Measurements from ENCODE around the gene FGD3.

The FGD3 gene

GRCh38 chr9:93030642-93031628 lies 83.6 kb downstream of the FGD3 start:
- no peak overlapping the region for H3K4me3 ChIP-seq (ENCODE audit: low read depth, low read length)

GRCh38 chr9:93031629-93032430 lies 84.5 kb downstream of the FGD3 start:
- no peak overlapping the region for H3K4me3 ChIP-seq (ENCODE audit: low read depth, low read length)

- no peak overlapping the region for H3K4me3 ChIP-seq (ENCODE audit: low read depth, low read length)
Observed at GRCh38 chr9:93032545-93032944, 85.2 kb downstream of the FGD3 start.

- H3K4me3 ChIP-seq (ENCODE audit: low read depth, low read length): no peak overlapping the region
Observed at GRCh38 chr9:93033531-93033930, 86.2 kb downstream of the FGD3 start.

GRCh38 chr9:93035106-93035660 lies 87.9 kb downstream of the FGD3 start:
- H3K4me3 ChIP-seq (ENCODE audit: low read depth, low read length): no peak overlapping the region

GRCh38 chr9:93035821-93036351 lies 88.6 kb downstream of the FGD3 start:
- H3K4me3 ChIP-seq (ENCODE audit: low read depth, low read length): no peak overlapping the region

GRCh38 chr9:93036887-93037475 lies 89.7 kb downstream of the FGD3 start:
- H3K4me3 ChIP-seq (ENCODE audit: low read depth, low read length): no peak overlapping the region

GRCh38 chr9:93037476-93037971 lies 90.2 kb downstream of the FGD3 start:
- no peak overlapping the region for H3K4me3 ChIP-seq (ENCODE audit: low read depth, low read length)

- H3K4me3 ChIP-seq (ENCODE audit: low read depth, low read length): no peak overlapping the region
Observed at GRCh38 chr9:93038918-93039317, 91.6 kb downstream of the FGD3 start.

GRCh38 chr9:93039456-93039855 lies 92.1 kb downstream of the FGD3 start:
- no peak overlapping the region for H3K4me3 ChIP-seq (ENCODE audit: low read depth, low read length)

- H3K4me3 ChIP-seq (ENCODE audit: low read depth, low read length): no peak overlapping the region
Observed at GRCh38 chr9:93039976-93040375, 92.7 kb downstream of the FGD3 start.

GRCh38 chr9:93040409-93040808 lies 93.1 kb downstream of the FGD3 start:
- H3K4me3 ChIP-seq (ENCODE audit: low read depth, low read length): no peak overlapping the region

- H3K4me3 ChIP-seq (ENCODE audit: low read depth, low read length): no peak overlapping the region
Observed at GRCh38 chr9:93041108-93041802, 93.9 kb downstream of the FGD3 start.

- H3K4me3 ChIP-seq (ENCODE audit: low read depth, low read length): no peak overlapping the region
Observed at GRCh38 chr9:93043122-93043521, 95.8 kb downstream of the FGD3 start.

GRCh38 chr9:93045521-93045920 lies 98.2 kb downstream of the FGD3 start:
- no peak overlapping the region for H3K4me3 ChIP-seq (ENCODE audit: low read depth, low read length)

GRCh38 chr9:93048566-93049448 lies 101.5 kb downstream of the FGD3 start:
- H3K4me3 ChIP-seq (ENCODE audit: low read depth, low read length): no peak overlapping the region

- H3K4me3 ChIP-seq (ENCODE audit: low read depth, low read length): no peak overlapping the region
Observed at GRCh38 chr9:93049491-93049890, 102.2 kb downstream of the FGD3 start.

- no peak overlapping the region for H3K4me3 ChIP-seq (ENCODE audit: low read depth, low read length)
Observed at GRCh38 chr9:93050231-93050630, 102.9 kb downstream of the FGD3 start.

GRCh38 chr9:93051680-93052089 lies 104.4 kb downstream of the FGD3 start:
- H3K4me3 ChIP-seq (ENCODE audit: low read depth, low read length): no peak overlapping the region

All from iPS-11a (cell line).